ENCODE data around the gene H2BK1.
A peak's percentile ranks its signal among the peaks of the same experiment; 100 is the strongest.

- TF ChIP-seq CTCF (IDR thresholded peaks at IDR 0.05) (peak; percentile 64 to 91 (median 66)), POLR2A (IDR thresholded peaks at IDR 0.05) (no peak)
Observed at GRCh38 chr7:151244196-151244840, 34.0 kb upstream of the H2BK1 start.

Data from body of pancreas (tissue), 4 donors.